Kidney (tissue), 14 donors: ENCODE measurements around the gene RASAL1. TPM values are rescaled to one million over a fixed set of nuclear protein-coding genes. Genes with fewer than 3 reads are reported as not detected.
A peak's percentile ranks its signal among the peaks of the same experiment; 100 is the strongest.

Experiments used
- DNase-seq, 5 donors: peaks; one replicate each; pipeline ENCODE4 v3.0.0-alpha.2; 2013 to 2020
- FAIRE-seq: peaks from 2 replicates; lab custom pipeline; 2012; peaks lifted over from hg19 to GRCh38; lab: Jason Lieb, UNC
- H3K27ac ChIP-seq, 2 donors: one replicate each; pipeline ENCODE4 v1.7.0; 2013; ENCODE audit warnings: low read depth in 2 of 2, low read length in 2 of 2, inconsistent platforms in 1 of 2
- H3K27me3 ChIP-seq: one replicate; pipeline ENCODE4 v1.7.1; 2013; ENCODE audit warnings: low read length, inconsistent platforms; ENCODE audit not compliant: control insufficient read depth, insufficient read depth
- H3K36me3 ChIP-seq, 3 donors: one replicate each; pipeline versions ENCODE4 v1.7.0 to v1.7.1; 2013; ENCODE audit warnings: low read length in 3 of 3, control low read depth in 1 of 3, inconsistent platforms in 1 of 3; ENCODE audit not compliant: insufficient read depth in 3 of 3, control insufficient read depth in 2 of 3
- H3K4me1 ChIP-seq, 3 donors: one replicate each; pipeline versions ENCODE4 v1.7.0 to v1.7.1; 2013; ENCODE audit warnings: low read length in 3 of 3, inconsistent platforms in 1 of 3, low read depth in 1 of 3; ENCODE audit not compliant: control insufficient read depth in 2 of 3, insufficient read depth in 2 of 3
- H3K4me3 ChIP-seq, 3 donors: one replicate each; pipeline versions ENCODE4 v1.7.0 to v1.8.1; 2013; ENCODE audit warnings: low read length in 3 of 3, control low read depth in 1 of 3, inconsistent platforms in 1 of 3
- H3K9ac ChIP-seq, 3 donors: one replicate each; pipeline versions ENCODE4 v1.7.0 to v1.7.1; 2013; ENCODE audit warnings: low read length in 3 of 3, control low read depth in 1 of 3, inconsistent platforms in 1 of 3
- H3K9me3 ChIP-seq, 3 donors: one replicate each; pipeline versions ENCODE4 v1.7.0 to v1.7.1; 2013; ENCODE audit warnings: low read length in 3 of 3, control low read depth in 1 of 3, inconsistent platforms in 1 of 3; ENCODE audit not compliant: control insufficient read depth in 2 of 3, insufficient read depth in 1 of 3
- CTCF ChIP-seq: IDR thresholded peaks from 3 replicates; pipeline ENCODE4 v1.5.1; 2012; ENCODE audit warnings: mild to moderate bottlenecking, moderate library complexity, borderline replicate concordance; ENCODE audit not compliant: insufficient read depth; ENCODE audit errors: extremely low read depth
- intact Hi-C: fragments of 100-400 bp; cut with DNase I; formaldehyde crosslinking; loops from one replicate; pipeline ENCODE4 v1.11.1; 2022
- polyA plus RNA-seq: library from polyadenylated mRNA; stranded (reverse); fragments of 350-450 nt; fragmentation: Illumina TruSeq; extraction: RNeasy Lipid Tissue Mini Kit (QIAGEN cat#74804); gene quantifications from one replicate; pipeline ENCODE4 v1.2.3, GENCODE V29; 2014; ENCODE audit warnings: low read depth, low replicate concordance; ENCODE audit not compliant: insufficient read depth
- total RNA-seq: library from RNA; stranded (reverse); fragmentation: NEBNext Ultra II Directional; extraction: Animal tissue kit (Norgen Biotek cat#: 25700); gene quantifications from one replicate; pipeline ENCODE4 v1.2.1, GENCODE V29; 2021
- donor health status: control.
- donor health status: control.
- donor health status: control.
- donor health status: control.
- donor health status: control.
- donor health status: DM: yes; HTN: yes; CAD: no.
- donor health status: Normal renal cell carcinoma (clear cell type).

Gene RASAL1
- total and polyA plus RNA-seq, 2 donors from 2014 or later, result 23.5 to 58.3 TPM

GRCh38 chr12:113088037-113088436, 47.5 kb downstream of the RASAL1 start:
- intact Hi-C loops, result no loop called here
- Histone ChIP-seq H3K9ac (peak overlapping the region in 1 of 3 donors; percentile 0), H3K36me3 (no peaks in the 10 kb centered on the region), H3K9me3 (no peaks in the 10 kb centered on the region), H3K27me3 (no peaks in the 10 kb centered on the region), H3K27ac (no peak overlapping the region), H3K4me1 (peaks cover 0 to 4% (median 3%) of the 10 kb centered on the region in 3 donors), H3K4me3 (no peak overlapping the region)
- TF ChIP-seq CTCF, result no peak
- FAIRE-seq (no peak), DNase-seq (no peak)

GRCh38 chr12:113087193-113087592, 48.4 kb downstream of the RASAL1 start:
- H3K27ac ChIP-seq, result peak overlapping the region in 1 of 2 donors; percentile 16
- FAIRE-seq, result no peak
- no peaks in the 10 kb centered on the region for H3K36me3 ChIP-seq
- H3K4me3 ChIP-seq, result no peak overlapping the region
- TF ChIP-seq CTCF, result no peak
- H3K27me3 ChIP-seq, result no peaks in the 10 kb centered on the region
- H3K4me1 ChIP-seq, result peaks cover 0 to 4% (median 3%) of the 10 kb centered on the region in 3 donors
- intact Hi-C loops, result no loop called here
- no peak overlapping the region for H3K9ac ChIP-seq
- no peaks in the 10 kb centered on the region for H3K9me3 ChIP-seq
- no peak for DNase-seq

DNA sequence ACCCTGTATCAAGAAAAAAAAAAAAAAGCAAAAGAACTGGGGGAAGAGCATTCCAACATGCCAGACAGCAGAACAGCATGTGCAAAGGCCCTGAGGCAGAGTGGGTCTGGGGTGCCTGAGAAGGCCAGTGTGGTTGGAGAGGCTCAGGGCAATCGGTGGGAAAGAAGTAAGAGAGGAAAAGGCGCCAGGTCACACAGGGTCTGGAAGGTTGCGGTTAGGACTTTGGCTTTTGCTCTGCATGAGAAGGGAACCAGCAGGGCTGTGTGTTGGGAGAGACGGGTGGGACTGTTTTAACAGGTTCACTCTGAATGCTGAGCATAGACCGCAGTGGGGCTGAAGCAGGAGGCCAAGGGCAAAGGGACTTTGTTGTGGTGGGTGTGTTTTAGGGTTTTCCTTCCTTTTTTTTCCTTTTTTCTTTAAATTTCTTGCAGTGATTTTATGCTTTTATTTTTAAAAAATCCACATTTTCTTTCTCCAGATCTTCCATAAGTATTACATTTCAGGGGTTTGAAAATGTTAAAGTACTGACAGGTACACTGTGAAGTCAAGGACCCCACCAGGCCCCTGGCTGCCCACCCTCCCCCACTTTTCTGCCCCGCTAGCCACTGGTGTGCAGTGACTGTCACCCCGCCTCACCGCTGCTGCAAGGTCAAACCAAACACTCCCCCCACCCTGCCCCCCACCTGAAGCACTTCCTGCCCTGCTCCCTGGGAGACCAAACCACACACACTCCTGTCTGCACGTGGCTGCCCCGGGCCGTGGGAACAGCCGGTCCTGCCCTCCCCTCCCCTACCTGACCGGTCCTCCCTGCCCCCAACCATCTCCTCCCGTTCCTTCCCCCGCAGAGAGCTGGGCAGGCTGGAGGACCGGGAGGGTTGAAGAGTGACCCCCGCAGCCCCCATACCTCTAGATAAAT, 49.1 kb downstream of the RASAL1 start:
- FAIRE-seq (no peak), DNase-seq (peak; percentile 59 to 86 (median 78))
- H3K9ac ChIP-seq, result no peak overlapping the region
- peak overlapping the region in 1 of 2 donors; percentile 37 for H3K27ac ChIP-seq
- H3K9me3 ChIP-seq, result no peaks in the 10 kb centered on the region
- H3K27me3 ChIP-seq, result no peaks in the 10 kb centered on the region
- no peak overlapping the region for H3K4me3 ChIP-seq
- no peak for TF ChIP-seq CTCF
- peaks cover 0 to 4% (median 3%) of the 10 kb centered on the region in 3 donors for H3K4me1 ChIP-seq
- no peaks in the 10 kb centered on the region for H3K36me3 ChIP-seq
- intact Hi-C loops, result no loop called here
